Body of pancreas (tissue), 4 donors: ENCODE results near the gene NPY1R.

Experiments
- POLR2A ChIP-seq, 3 donors: fragments of 450-650 bp; IDR thresholded peaks; one replicate each; pipeline ENCODE4 v1.6.1; 2016; ENCODE audit warnings: antibody characterized with exemption in 3 of 3, mild to moderate bottlenecking in 2 of 3
- TF ChIP-seq, protein P1 (sequence below), 7 experiments: fragments of 450-650 bp in 4 of 7; fragments of 200-600 bp in 3 of 7; sonication (generic) in 3 of 7; IDR thresholded peaks; one replicate each; pipeline ENCODE4 v1.5.1; 2016 to 2019; ENCODE audit warnings: antibody characterized with exemption in 7 of 7

- TF ChIP-seq POLR2A (IDR thresholded peaks at IDR 0.05): no peak
- TF ChIP-seq, protein P1, sequence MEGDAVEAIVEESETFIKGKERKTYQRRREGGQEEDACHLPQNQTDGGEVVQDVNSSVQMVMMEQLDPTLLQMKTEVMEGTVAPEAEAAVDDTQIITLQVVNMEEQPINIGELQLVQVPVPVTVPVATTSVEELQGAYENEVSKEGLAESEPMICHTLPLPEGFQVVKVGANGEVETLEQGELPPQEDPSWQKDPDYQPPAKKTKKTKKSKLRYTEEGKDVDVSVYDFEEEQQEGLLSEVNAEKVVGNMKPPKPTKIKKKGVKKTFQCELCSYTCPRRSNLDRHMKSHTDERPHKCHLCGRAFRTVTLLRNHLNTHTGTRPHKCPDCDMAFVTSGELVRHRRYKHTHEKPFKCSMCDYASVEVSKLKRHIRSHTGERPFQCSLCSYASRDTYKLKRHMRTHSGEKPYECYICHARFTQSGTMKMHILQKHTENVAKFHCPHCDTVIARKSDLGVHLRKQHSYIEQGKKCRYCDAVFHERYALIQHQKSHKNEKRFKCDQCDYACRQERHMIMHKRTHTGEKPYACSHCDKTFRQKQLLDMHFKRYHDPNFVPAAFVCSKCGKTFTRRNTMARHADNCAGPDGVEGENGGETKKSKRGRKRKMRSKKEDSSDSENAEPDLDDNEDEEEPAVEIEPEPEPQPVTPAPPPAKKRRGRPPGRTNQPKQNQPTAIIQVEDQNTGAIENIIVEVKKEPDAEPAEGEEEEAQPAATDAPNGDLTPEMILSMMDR (IDR thresholded peaks at IDR 0.05): no peak
These were observed 57.5 kb downstream of the NPY1R start for GRCh38 chr4:163274861-163275260.
